GM20431 (cell line): ENCODE measurements around the gene TSFM.

ENCODE experiments used
- in situ Hi-C: fragments of 300-500 bp; cut with MseI, MboI; formaldehyde crosslinking; loops from one replicate; pipeline ENCODE4 v1.15.0; 2020; ENCODE audit warnings: low sequenced_read_pairs; ENCODE audit not compliant: unreplicated experiment

TSFM gene

DNA sequence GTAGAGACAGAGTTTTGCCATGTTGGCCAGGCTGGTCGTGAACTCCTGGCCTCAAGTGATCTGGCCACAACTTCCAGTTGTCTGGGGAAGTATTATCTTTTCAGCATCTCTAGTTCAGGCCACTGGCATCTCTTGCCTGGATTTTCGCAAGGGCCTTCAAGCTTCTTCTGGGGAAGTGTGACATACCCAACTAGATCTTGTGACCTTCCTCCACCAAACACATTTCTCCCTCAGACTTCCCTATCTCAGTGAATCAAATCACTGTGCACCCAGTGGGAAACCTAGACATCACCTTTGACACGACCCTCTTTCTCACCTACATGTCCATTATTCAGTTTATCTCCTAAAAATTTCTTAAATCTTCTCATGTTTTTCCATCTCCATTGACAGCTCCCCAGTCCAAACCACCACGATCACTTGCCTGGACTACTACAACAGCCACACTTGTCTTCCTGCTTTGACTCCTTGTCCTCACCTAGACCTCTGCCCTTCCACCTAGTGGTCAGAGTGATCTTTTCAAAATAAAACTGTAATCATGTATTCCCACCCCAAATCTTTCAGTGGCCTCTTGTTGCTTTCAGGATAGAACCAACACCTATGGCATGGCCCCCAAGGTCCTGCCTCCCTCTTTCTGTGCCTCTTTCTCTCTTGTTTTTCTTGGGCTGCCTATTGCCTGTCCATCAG lies 6.9 kb upstream of the TSFM start:
- in situ Hi-C loops: no loop called here

DNA sequence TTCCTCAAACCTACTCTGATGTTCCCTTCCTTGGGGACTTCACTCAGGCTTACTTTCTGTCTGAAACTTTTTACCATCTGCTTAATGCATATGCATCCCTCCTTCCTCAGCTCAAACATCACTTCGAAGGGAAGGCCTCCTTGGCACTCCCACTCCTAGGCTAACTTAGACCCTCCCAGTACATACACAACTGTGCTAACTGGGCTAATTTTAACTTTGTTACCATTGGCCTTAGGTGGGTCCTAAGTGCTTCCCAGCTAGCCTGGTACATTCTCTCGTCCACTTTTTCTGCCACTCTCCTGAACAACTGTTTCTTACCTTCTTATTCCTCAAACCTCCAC lies 6.4 kb upstream of the TSFM start:
- in situ Hi-C loops: no loop called here

DNA sequence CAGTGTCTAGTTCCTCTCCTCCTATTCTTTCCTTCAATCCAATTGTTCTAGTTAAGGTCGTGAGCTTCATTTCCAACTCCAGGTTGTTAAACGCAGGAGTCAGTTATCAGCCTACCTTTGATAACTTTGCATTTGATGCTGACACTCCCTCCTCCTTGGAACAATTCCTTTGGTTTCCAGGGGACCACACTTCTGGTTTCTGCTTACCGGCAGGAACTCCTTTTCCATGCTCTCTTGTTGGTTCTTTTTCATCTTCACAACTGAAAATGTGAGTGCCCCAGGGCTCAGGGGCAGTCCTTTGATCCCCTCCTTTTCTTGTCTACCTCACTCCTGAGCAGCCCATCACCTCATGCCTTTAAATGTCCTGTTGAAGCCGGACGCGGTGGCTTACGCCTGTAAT lies 5.2 kb upstream of the TSFM start:
- in situ Hi-C loops: no loop called here

DNA sequence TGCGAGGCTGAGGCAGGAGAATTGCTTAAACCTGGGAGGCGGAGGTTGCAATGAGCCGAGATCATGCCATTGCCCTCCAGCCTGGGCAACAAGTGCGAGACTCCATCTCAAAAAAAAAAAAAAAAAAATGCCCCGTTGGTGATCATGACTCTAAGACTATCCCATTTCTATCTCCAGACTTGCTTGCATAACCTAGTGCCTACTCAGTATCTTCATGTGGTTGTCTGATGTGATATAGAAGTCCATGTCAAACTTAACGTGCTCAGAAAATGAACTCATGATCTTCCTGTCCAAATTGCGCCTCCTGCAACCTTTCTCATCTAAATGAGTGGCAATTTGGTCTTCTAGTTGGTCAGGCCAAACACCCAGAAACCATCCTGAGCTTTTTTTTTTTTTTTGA lies 4.7 kb upstream of the TSFM start:
- in situ Hi-C loops: no loop called here

DNA sequence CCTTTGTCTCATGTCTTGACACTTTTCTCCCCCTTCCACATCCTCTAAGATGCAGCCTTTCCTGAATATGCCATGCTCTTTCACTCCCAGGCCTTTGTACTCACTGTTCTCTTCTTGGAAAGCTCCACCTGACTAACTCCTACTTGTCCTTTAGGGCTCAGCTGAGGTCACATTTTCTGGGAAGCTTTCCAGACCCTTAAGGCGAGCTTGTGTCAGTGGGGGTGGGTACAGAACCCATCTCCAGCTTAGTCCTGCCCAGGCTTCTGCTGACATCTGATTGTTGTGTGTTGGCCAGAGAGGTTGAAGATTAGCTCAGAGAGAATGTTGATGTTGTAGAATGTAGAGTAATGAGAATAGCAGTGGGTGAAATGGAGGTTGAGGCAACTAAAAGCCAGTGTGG lies 2.9 kb upstream of the TSFM start:
- in situ Hi-C loops: no loop called here

DNA sequence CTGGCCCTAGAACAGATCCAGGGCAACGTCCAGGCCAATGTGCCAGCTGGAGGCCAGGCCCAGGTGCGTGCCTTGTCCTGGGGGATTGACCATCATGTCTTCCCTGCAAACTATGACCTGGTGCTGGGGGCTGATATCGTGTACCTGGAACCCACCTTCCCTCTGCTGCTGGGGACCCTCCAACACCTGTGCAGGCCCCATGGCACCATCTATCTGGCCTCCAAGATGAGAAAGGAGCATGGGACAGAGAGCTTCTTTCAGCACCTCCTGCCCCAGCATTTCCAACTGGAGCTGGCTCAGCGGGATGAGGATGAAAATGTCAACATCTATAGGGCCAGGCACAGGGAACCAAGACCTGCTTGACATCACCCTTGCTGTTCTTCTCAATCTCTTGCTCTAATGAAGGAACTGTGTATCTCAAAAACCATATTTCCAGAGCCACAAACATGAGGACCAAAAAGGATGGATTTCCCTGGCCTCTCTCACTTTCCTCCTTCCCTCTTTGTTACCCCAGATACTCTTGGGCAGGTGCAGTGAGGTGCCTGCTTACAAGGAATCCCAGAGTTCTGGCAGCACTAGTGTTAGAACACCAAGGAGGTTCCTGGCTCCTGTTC lies 2.2 kb upstream of the TSFM start:
- in situ Hi-C loops: no loop called here

DNA sequence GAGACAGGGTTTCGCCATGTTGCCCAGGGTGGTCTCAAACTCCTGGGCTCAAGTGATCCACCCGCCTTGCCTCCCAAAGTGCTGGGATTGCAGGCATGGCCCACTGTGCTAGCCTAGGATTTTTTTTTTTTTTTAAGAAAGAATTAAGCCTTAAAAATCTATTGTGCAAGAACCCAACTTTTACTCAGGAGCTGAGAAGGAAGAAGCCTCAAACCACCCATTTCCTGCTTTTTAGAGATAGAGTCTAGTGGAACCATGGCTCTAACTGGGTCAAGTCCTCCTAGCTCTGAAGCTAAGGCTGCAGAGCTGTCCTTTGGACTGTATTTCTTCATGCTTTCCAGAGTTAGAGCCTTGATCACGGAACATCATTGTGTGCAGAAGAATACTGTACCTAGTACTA lies 1.3 kb upstream of the TSFM start:
- in situ Hi-C loops: no loop called here

DNA sequence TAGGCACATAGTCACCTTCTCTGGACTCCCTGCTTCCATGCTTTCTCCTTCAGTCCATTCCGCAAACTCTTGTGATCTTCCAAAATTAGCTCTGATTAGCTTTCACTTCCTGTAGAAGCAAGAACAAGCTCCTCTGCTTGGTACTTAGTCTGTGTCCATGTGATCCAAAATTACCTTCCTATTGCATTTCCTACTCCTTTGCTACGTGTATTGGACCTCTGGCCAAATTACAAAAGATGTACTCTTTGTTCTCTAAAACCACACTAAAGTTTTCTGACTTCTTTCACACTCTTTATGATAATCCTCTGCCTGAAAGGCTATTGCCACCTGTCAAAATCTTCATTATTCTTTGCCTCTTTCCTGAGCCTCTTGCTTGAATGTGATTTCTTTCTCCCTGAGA lies 786 bp upstream of the TSFM start:
- in situ Hi-C loops: no loop called here

DNA sequence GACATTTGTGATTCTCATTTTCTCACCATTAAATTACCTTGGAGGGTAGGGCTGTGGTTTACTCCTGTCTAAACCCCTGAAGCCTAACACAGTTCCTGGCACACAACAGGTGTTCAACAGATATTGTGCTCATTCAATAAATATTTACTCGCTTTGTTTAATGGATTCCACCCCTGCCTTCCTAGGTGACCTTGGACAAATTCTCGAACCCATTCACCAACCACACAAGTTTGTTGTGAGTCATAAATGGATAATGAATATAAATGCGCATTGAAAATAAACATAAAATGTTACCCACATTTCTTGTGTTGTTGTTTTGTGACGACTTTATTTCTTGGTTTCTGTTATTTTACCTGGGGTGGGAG lies 362 bp upstream of the TSFM start:
- in situ Hi-C loops: no loop called here

DNA sequence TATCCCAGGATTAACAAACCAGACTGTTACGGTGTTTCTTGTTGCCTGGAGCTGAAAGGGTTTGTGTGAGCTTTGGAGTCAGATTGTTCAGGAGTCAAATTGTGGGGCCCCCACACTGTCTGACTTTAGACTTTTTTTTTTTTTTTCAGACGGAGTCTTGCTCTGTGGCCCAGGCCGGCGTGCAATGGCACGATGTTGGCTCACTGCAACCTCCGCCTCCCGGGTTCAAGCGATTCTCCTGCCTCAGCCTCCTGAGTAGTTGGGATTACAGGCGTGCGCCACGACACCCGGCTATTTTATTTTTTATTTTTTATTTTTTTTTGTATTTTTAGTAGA lies 847 bp downstream of the TSFM start:
- in situ Hi-C loops: no loop called here

DNA sequence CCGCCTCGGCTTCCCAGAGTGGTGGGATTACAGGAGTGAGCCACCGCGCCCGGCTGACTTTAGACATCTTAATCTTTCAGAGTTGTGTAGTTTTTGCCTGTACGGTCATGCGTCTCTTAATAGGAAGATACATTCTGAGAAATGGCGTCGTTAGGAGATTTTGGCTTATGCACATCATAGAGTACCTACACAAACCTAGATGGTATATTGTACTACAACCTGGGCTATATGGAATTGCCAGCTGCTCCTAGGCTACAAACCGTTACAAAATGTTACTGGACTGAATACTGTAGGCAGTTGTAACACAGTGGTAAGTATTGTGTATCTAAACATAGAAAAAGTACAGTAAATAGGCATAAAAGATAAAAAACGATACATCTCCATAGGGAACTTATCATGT lies 1.3 kb downstream of the TSFM start:
- in situ Hi-C loops: no loop called here

DNA sequence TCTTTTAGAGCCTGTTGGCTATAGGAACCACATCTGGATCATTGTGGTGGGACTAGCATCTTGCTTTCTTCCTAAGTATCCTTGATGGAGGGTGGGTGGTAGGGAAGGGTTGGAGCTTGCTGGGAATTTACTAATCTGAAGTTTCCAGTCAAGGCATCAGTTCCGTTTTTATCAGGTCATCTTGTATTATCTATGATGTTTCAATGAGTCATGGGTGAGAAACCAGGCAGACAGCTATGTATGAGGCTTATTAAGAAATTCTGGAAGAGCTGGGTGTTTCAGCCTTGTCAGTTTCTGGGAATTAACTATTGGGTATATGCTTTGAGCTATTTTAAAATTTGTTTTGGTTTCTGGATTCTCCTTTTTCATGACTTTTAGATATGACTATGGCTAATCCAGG lies 11.3 kb downstream of the TSFM start:
- in situ Hi-C loops: no loop called here

DNA sequence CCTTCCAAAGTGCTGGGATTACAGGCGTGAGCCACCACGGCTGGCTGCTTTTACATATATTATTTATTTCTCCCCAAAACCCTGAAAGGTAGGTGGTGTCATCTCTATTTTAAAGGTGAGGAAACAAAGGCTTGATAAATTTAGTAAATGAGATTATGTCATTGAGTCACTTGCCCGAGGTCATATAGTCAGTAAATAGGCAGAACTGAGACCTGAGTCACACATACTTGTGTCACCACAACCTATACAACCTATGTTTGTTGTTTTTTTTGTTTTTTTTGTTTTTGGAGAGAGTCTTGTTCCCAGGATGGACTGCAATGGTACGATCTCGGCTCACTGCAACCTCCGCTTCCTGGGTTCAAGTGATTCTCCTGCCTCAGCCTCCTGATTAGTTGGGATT lies 12.8 kb downstream of the TSFM start:
- in situ Hi-C loops: no loop called here

DNA sequence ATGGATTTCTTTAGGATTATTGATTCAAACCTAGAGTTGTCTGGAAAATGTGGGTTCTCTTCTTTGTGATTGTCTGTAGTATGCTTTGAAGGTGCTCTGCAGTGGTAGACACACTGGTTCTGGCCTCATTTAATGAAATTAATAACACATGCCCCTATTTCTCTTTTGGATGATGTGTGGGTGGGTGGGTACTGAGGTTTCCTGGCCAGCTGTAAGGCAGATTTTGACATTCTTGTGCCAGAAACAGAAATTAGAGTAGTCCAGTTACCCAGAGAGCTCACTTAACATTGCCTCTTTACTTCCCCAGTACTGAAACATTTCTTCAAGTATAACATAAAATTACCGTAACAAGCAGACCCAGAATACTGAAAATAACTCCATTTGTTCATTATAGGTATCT lies 14.4 kb downstream of the TSFM start:
- in situ Hi-C loops: no loop called here

DNA sequence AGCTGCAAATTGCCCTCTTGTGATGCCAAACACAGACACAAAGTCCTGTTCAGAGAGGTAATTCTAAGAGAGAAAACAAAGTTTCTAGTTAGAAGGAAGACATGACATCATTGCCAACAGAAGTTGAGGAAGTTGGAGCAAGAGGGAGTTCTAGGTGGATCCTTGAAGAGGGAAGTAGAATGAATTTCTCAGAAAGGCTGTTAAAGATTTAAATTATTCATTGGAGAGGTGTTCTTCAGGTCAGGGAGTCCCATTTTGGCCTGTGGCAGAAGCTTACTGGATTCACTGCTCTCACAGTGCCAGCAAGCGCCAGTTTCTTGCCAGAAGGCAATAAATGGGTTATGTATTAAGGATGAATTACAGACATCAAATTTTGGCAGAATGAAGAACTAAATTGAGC lies 15.3 kb downstream of the TSFM start:
- in situ Hi-C loops: no loop called here

DNA sequence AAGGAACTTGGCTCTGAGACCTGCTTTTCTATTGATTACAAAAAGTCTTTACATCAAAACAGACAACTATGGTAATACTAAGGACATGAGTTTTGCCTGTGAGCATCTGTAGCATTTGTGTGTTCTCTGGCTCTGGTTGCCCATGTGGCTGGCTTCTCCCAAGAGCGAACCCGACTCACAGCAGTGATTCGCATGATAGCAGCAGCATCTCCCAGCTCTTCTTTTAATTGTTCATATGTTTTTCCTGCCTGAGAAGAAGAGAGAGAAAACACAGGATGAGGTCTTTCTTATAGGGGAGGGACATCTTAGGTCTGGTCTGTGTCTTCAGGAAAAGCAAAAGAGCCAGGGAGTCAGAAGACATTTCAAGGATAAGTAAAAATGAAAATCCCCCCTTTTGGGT lies 18.4 kb downstream of the TSFM start:
- in situ Hi-C loops: no loop called here

DNA sequence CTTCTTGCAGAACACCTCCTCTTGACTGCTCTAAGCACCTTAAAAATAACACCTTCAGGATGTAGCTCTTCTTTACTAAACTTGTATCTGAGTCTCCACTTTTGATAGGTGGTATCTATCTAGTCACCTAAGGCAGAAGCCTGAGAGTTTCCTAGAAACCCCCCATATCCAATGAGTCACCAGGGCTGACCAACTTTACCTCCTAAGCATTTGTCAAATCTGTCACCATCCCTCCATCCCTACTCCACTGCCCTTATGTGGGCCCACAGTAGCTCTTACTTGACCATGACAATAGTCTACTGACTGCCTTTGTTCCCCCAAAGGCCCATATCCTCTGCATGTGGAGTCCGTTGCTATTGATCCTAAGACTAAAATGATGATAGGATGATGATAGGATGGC lies 20.0 kb downstream of the TSFM start:
- in situ Hi-C loops: no loop called here

DNA sequence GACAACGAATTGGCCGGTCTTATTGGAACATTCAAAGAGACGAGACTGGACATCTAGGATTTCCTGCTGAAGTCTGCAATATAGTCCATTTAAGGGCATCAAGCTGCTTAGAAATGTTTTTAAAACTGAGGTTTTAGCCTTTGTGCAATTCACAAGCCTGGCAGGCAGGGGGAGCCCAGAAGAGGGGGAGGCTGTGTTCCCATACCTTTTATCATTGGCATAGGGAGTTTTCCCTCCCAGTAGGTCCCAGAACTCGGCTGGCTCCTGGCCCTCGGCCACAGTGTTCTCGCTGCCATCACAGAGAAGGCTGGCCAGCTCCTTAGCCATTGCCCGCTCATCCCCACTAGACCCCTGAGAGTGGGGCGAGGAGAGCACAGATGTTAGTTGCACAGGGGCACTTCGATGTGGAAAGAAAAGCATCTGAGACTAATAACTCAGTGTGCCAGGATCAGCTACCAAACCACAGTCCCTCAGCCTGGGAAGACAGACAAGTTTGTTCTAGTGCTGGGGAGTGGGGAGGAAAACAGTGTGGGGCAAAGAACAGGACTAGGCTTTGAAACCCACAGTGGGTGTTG lies 20.8 kb downstream of the TSFM start:
- in situ Hi-C loops: no loop called here

DNA sequence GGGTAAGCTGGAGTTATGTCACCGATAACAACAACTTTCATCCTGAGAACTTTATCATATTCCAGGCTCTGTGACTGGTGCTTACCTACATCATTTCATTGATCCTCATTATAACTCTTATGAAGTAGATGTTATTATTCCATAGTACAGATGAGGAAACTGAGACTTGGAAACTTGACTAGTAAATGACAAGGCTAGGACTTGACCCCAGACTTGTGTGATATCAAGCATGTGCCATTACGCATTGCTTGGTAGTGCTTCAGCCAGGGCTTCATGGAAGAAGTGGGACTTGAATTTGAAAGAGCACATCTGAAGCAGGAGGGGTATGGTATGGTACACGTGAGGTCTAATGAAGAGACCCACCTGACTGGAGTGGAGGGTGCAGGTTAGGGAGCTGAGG lies 24.1 kb downstream of the TSFM start:
- in situ Hi-C loops: no loop called here

DNA sequence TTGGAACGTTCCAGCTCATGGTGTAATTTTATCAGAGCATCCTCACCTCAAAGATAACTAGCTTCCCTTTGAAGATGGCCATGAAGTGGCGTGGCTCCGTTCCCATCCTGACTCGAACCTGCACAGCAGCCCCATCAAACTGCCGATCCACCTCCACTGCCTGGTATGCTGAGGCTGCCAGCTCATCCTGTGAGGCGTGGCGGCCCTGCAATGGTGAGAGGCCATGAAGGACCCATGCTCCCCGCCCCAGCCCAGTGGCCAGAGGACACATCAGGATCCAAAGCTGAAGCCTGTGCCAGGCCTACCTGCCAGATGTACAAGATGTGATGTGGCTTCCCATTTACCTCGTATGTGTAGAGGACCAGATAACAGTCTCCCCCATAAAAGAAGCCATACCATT lies 24.7 kb downstream of the TSFM start:
- in situ Hi-C loops: no loop called here

DNA sequence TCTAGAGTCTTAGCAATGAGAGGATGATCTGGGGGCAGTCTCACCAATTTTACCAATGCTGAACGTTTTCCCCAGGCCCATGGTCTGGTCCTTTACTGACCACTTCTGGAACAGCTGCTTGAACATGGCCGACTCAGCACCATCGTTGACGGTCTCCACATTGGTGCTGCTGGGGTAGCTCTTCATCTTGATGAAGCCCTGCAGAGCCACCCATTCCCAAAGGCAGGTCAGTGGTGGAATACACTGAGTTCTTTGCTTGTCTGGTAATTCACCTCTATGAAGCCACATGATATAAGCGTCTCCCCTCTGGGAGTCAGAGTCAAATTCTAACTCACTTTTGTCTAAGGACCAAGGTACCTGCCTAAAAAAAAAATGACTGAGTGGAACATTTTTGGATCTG lies 25.8 kb downstream of the TSFM start:
- in situ Hi-C loops: no loop called here

DNA sequence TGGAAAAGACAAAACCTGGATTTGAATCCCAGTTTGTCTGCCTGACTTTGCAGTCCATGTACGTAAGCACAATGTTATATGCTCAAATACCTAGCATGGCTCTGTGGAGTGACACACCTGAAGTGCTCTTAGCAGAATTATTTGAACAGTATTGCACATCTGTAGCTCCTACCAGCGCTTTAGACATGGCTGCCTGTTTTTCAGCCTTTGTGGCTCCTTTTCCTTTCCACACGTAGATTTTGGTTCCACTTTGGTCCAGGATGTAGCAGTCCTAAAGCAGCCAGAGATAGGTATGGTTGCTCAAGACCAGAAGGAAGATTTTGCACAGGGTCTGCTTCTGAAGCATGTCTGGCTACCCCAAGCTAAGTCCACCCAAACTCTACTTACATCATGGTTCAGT lies 26.8 kb downstream of the TSFM start:
- in situ Hi-C loops: no loop called here
